NCI-H187 treated with DMSO at 0.1 percent for 48 hours (cell line): Measurements from ENCODE around the gene MTHFD2L.

Experiments
- DNase-seq: peaks from one replicate; lab custom pipeline; 2025; lab: John Stamatoyannopoulos, UW

Gene MTHFD2L

GRCh38 chr4:74307170-74307569 lies 149.3 kb downstream of the MTHFD2L start:
- no peak for DNase-seq

GRCh38 chr4:74308215-74308614 lies 150.3 kb downstream of the MTHFD2L start, which contains the start of gene EPGN:
Gene EPGN, plus strand, starts transcription at chr4:74308470. Its CDS starts 64 bp downstream, at chr4:74308534.
- DNase-seq = no peak

GRCh38 chr4:74309223-74309622 lies 151.3 kb downstream of the MTHFD2L start:
- DNase-seq = no peak

- DNase-seq = no peak
Observed at GRCh38 chr4:74311696-74312313, 153.9 kb downstream of the MTHFD2L start.

- no peak for DNase-seq
Observed at GRCh38 chr4:74314329-74314728, 156.4 kb downstream of the MTHFD2L start.

GRCh38 chr4:74314944-74315343 lies 157.0 kb downstream of the MTHFD2L start:
- DNase-seq = no peak

GRCh38 chr4:74315376-74315775 lies 157.5 kb downstream of the MTHFD2L start:
- DNase-seq = no peak

GRCh38 chr4:74316397-74316796 lies 158.5 kb downstream of the MTHFD2L start:
- no peak for DNase-seq

- DNase-seq = no peak
Observed at GRCh38 chr4:74317616-74318246, 159.8 kb downstream of the MTHFD2L start.

- no peak for DNase-seq
Observed at GRCh38 chr4:74318276-74318675, 160.4 kb downstream of the MTHFD2L start.

GRCh38 chr4:74319470-74319869 lies 161.6 kb downstream of the MTHFD2L start:
- DNase-seq = no peak

- peak; percentile 27 for DNase-seq
Observed at GRCh38 chr4:74320559-74321118, 162.7 kb downstream of the MTHFD2L start.

GRCh38 chr4:74322301-74322700 lies 164.4 kb downstream of the MTHFD2L start:
- no peak for DNase-seq

GRCh38 chr4:74323663-74324062 lies 165.7 kb downstream of the MTHFD2L start:
- DNase-seq = no peak

- no peak for DNase-seq
Observed at GRCh38 chr4:74324262-74324661, 166.3 kb downstream of the MTHFD2L start.

GRCh38 chr4:74325886-74326285 lies 168.0 kb downstream of the MTHFD2L start:
- no peak for DNase-seq

- no peak for DNase-seq
Observed at GRCh38 chr4:74327762-74328161, 169.8 kb downstream of the MTHFD2L start.

- no peak for DNase-seq
Observed at GRCh38 chr4:74328501-74328900, 170.6 kb downstream of the MTHFD2L start.

GRCh38 chr4:74329307-74329706 lies 171.4 kb downstream of the MTHFD2L start:
- DNase-seq = no peak

- no peak for DNase-seq
Observed at GRCh38 chr4:74330295-74330750, 172.4 kb downstream of the MTHFD2L start.

- no peak for DNase-seq
Observed at GRCh38 chr4:74331252-74331651, 173.3 kb downstream of the MTHFD2L start.

- no peak for DNase-seq
Observed at GRCh38 chr4:74331944-74332343, 174.0 kb downstream of the MTHFD2L start.

- no peak for DNase-seq
Observed at GRCh38 chr4:74334636-74335035, 176.7 kb downstream of the MTHFD2L start.
